HepG2 (cell line): ENCODE data around the gene LDAH. TPM values are rescaled to one million over a fixed set of nuclear protein-coding genes. Genes with fewer than 3 reads are reported as not detected.

Experiments
- AKNA ChIP-seq: sonication (generic); formaldehyde crosslinking; IDR thresholded peaks from 2 replicates; pipeline ENCODE4 v1.4.0; 2020; ENCODE audit warnings: missing genetic modification reagents, borderline replicate concordance
- BCLAF1 ChIP-seq: fragments of 450-650 bp; IDR thresholded peaks from 2 replicates; pipeline ENCODE4 v1.6.1; 2017; ENCODE audit warnings: mild to moderate bottlenecking
- HDAC6 ChIP-seq: fragments of 200-600 bp; sonication (generic); IDR thresholded peaks from 2 replicates; pipeline ENCODE4 v1.7.0; 2017; ENCODE audit warnings: mild to moderate bottlenecking, antibody characterized with exemption, low read length, low read depth
- NFIC ChIP-seq: IDR thresholded peaks from 2 replicates; pipeline ENCODE4 v1.6.1; 2012; ENCODE audit warnings: mild to moderate bottlenecking, low read length, inconsistent platforms
- PATZ1 ChIP-seq: sonication (generic); formaldehyde crosslinking; IDR thresholded peaks from 2 replicates; pipeline ENCODE4 v1.4.0; 2020; ENCODE audit warnings: missing genetic modification reagents
- PTBP1 ChIP-seq: fragments of 200-400 bp; formaldehyde crosslinking; IDR thresholded peaks from 2 replicates; pipeline ENCODE4 v1.6.1; 2018; ENCODE audit warnings: low read length, low read depth; ENCODE audit not compliant: poor library complexity, severe bottlenecking
- ZBTB38 ChIP-seq: sonication (generic); formaldehyde crosslinking; IDR thresholded peaks from 2 replicates; pipeline ENCODE4 v1.5.1; 2020; ENCODE audit warnings: mild to moderate bottlenecking, missing genetic modification reagents
- ZFP62 ChIP-seq: sonication (generic); formaldehyde crosslinking; IDR thresholded peaks from 2 replicates; pipeline ENCODE4 v1.4.0; 2020; ENCODE audit warnings: missing genetic modification reagents
- ZMAT3 ChIP-seq: sonication (generic); formaldehyde crosslinking; conservative IDR thresholded peaks from 2 replicates; pipeline ENCODE4 v1.7.0; 2021; ENCODE audit warnings: missing genetic modification reagents
- ZNF329 ChIP-seq: sonication (generic); formaldehyde crosslinking; IDR thresholded peaks from 2 replicates; pipeline ENCODE4 v1.9.0; 2021; ENCODE audit warnings: low read depth, mild to moderate bottlenecking, missing genetic modification reagents
- ZNF503 ChIP-seq: sonication (generic); formaldehyde crosslinking; IDR thresholded peaks from 2 replicates; pipeline ENCODE4 v1.4.0; 2020; ENCODE audit warnings: missing genetic modification reagents
- ZNF660 ChIP-seq: sonication (generic); formaldehyde crosslinking; IDR thresholded peaks from 2 replicates; pipeline ENCODE4 v1.5.1; 2020; ENCODE audit warnings: mild to moderate bottlenecking, low read depth, missing genetic modification reagents, borderline replicate concordance
- ZNF747 ChIP-seq: sonication (generic); formaldehyde crosslinking; IDR thresholded peaks from 2 replicates; pipeline ENCODE4 v1.8.1; 2023; ENCODE audit warnings: missing genetic modification reagents, mild to moderate bottlenecking, borderline replicate concordance
- ZNF883 ChIP-seq: sonication (generic); formaldehyde crosslinking; IDR thresholded peaks from 2 replicates; pipeline ENCODE4 v1.5.1; 2020; ENCODE audit warnings: mild to moderate bottlenecking, missing genetic modification reagents; ENCODE audit errors: not compliant biosample characterization
- ZSCAN20 ChIP-seq: sonication (generic); formaldehyde crosslinking; IDR thresholded peaks from 2 replicates; pipeline ENCODE4 v1.4.0; 2020; ENCODE audit warnings: missing genetic modification reagents, mild to moderate bottlenecking, borderline replicate concordance
- ZSCAN29 ChIP-seq: sonication (generic); formaldehyde crosslinking; conservative IDR thresholded peaks from 2 replicates; pipeline ENCODE4 v1.4.0; 2020; ENCODE audit warnings: mild to moderate bottlenecking, missing genetic modification reagents
- ZZZ3 ChIP-seq: sonication (generic); formaldehyde crosslinking; IDR thresholded peaks from 2 replicates; pipeline ENCODE4 v1.4.0; 2020; ENCODE audit warnings: missing genetic modification reagents, mild to moderate bottlenecking, borderline replicate concordance
- polyA plus RNA-seq, 8 experiments: library from polyadenylated mRNA; depleted of rRNA in 3 of 8; stranded (reverse) in 7 of 8; unstranded in 1 of 8; fragments of >200 nt; fragmentation: Illumina TruSeq in 4 of 8; extraction: Trizol in 4 of 8; gene quantifications; 2 replicates each; pipeline versions ENCODE4 v1.2.1 to v1.2.3, GENCODE V29; 2011 to 2016; ENCODE audit warnings: low read depth in 4 of 8, missing spikeins in 1 of 8, mixed read lengths in 1 of 8; ENCODE audit not compliant: insufficient read depth in 1 of 8
- total RNA-seq, 5 experiments: library from RNA; depleted of rRNA; stranded (reverse); fragments of >200 nt; fragmentation: Illumina TruSeq; extraction: Trizol; gene quantifications; 2 replicates each; pipeline ENCODE4 v1.2.3, GENCODE V29; 2016; ENCODE audit warnings: low read depth in 1 of 5

Gene LDAH
- total and polyA plus RNA-seq, 2 of the 13 experiments (the other 11 are each of a cell fraction or from before 2014, with no cell fraction given), result 28.8 to 46.2 TPM

- TF ChIP-seq AKNA (CRISPR knock-in tag) (no peak), ZNF329 (no peak), BCLAF1 (no peak), ZSCAN29 (CRISPR knock-in tag) (no peak), ZMAT3 (CRISPR knock-in tag) (no peak), ZNF883 (CRISPR knock-in tag) (peak; percentile 48), ZZZ3 (CRISPR knock-in tag) (no peak), ZNF660 (no peak), PTBP1 (no peak), ZNF747 (CRISPR knock-in tag) (no peak), HDAC6 (no peak), PATZ1 (CRISPR knock-in tag) (no peak), ZSCAN20 (CRISPR knock-in tag) (no peak), NFIC (no peak), ZFP62 (CRISPR knock-in tag) (no peak), ZBTB38 (CRISPR knock-in tag) (no peak), ZNF503 (CRISPR knock-in tag) (no peak; the same call in 1 of the 2 replicates)
These were observed 157.5 kb downstream of the LDAH start (continued) for GRCh38 chr2:20665243-20666004.
